K562 (cell line): ENCODE measurements around the gene CACNG8. TPM values are rescaled to one million over a fixed set of nuclear protein-coding genes. Genes with fewer than 3 reads are reported as not detected.

Experiments used
- CBX1 ChIP-seq: sonication (generic); IDR thresholded peaks from 2 replicates; pipeline ENCODE4 v1.6.1; 2016; ENCODE audit warnings: antibody characterized with exemption, low read depth, mild to moderate bottlenecking
- GABPA ChIP-seq: fragments of 200-800 bp; sonication (Bioruptor generic); conservative IDR thresholded peaks from 2 replicates; pipeline ENCODE4 v1.6.1; 2016; ENCODE audit warnings: low read depth, missing genetic modification characterization, missing compliant biosample characterization
- HNRNPLL ChIP-seq: fragments of 200-400 bp; formaldehyde crosslinking; IDR thresholded peaks from 2 replicates; pipeline ENCODE4 v1.6.1; 2017; ENCODE audit warnings: low read length, low read depth, mild to moderate bottlenecking; ENCODE audit not compliant: poor library complexity, severe bottlenecking
- NCOA6 ChIP-seq: fragments of 450-650 bp; IDR thresholded peaks from 2 replicates; pipeline ENCODE4 v1.6.1; 2017; ENCODE audit warnings: mild to moderate bottlenecking
- POLR2A ChIP-seq: fragments of 450-650 bp; conservative IDR thresholded peaks from 2 replicates; pipeline ENCODE4 v1.6.1; 2016
- RBM39 ChIP-seq: fragments of 200-400 bp; formaldehyde crosslinking; optimal IDR thresholded peaks from 2 replicates; pipeline ENCODE3; 2018; ENCODE audit warnings: low read depth, low read length
- ZBTB11 ChIP-seq, 3 experiments: fragments of 200-800 bp in 1 of 3; fragments of 250-450 bp in 1 of 3; fragments of 450-650 bp in 1 of 3; sonication (Bioruptor Pico) in 1 of 3; sonication (Bioruptor generic) in 1 of 3; formaldehyde crosslinking in 1 of 3; IDR thresholded peaks; 2 replicates each; pipeline versions ENCODE4 v1.6.1 to v1.8.0; 2016 to 2022; ENCODE audit warnings: mild to moderate bottlenecking in 2 of 3, missing genetic modification characterization in 2 of 3, missing compliant biosample characterization in 1 of 3, moderate library complexity in 1 of 3
- ZBTB40 ChIP-seq, 2 experiments: fragments of 450-650 bp in 1 of 2; sonication (generic) in 1 of 2; formaldehyde crosslinking in 1 of 2; IDR thresholded peaks; 2 replicates each; pipeline versions ENCODE4 v1.7.1 to v1.9.0; 2016 to 2022; ENCODE audit warnings: inconsistent platforms in 1 of 2, mild to moderate bottlenecking in 1 of 2, missing genetic modification reagents in 1 of 2
- polyA plus RNA-seq, 8 experiments: library from polyadenylated mRNA; depleted of rRNA in 4 of 8; stranded (reverse) in 5 of 8; unstranded in 3 of 8; fragments of >200 nt; fragmentation: Nextera tagmentation in 2 of 8; fragmentation: Illumina TruSeq in 1 of 8; extraction: Ambion mirVana in 2 of 8; extraction: Trizol in 1 of 8; gene quantifications; 2 replicates each; pipeline versions ENCODE4 v1.2.1 to v1.2.3, GENCODE V29; 2011 to 2014; ENCODE audit warnings: inconsistent platforms in 1 of 8, missing spikeins in 1 of 8
- total RNA-seq, 7 experiments: library from RNA; depleted of rRNA in 6 of 7; stranded (reverse); fragments of >200 nt in 6 of 7; fragmentation: Illumina TruSeq in 2 of 7; extraction: Trizol in 2 of 7; gene quantifications; 2 replicates each; pipeline versions ENCODE4 v1.2.1 to v1.2.3, GENCODE V29; 2011 to 2021; ENCODE audit warnings: low replicate concordance in 1 of 7

CACNG8 gene
- total and polyA plus RNA-seq, 9 of the 15 experiments (the other 6 are each of a cell fraction or from before 2014, with no cell fraction given): 0.02 to 0.05 TPM; not detected in 7

GRCh38 chr19:53961523-53962356, 997 bp upstream of the CACNG8 start (continued):
- TF ChIP-seq ZBTB40 (IDR thresholded peaks at IDR 0.05): peak; percentile 56
- TF ChIP-seq ZBTB40 (CRISPR knock-in tag; IDR thresholded peaks at IDR 0.05): no peak
- no peak for TF ChIP-seq HNRNPLL
- peak; percentile 38 for TF ChIP-seq GABPA (tag)
- TF ChIP-seq ZBTB11 (CRISPR knock-in tag; IDR thresholded peaks at IDR 0.05): peak in 1 of 3 experiments; percentile 56; a peak in 1 of 6 replicates
- no peak for TF ChIP-seq POLR2A
- no peak for TF ChIP-seq NCOA6
- TF ChIP-seq RBM39: no peak
- no peak for TF ChIP-seq CBX1
